AG04449 (cell line): ENCODE data around the gene WDR86.

Experiments
- CTCF ChIA-PET: fragments of 350-600 bp; formaldehyde crosslinking; extraction: SDS; loops from one replicate; lab custom pipeline; 2021; ENCODE audit warnings: antibody characterized with exemption; lab: Yijun Ruan, JAX
- POLR2A ChIA-PET: fragments of 400-600, 350-600 bp; formaldehyde crosslinking; extraction: SDS; loops from one replicate; lab custom pipeline; 2020; ENCODE audit warnings: antibody characterized with exemption, inconsistent platforms; lab: Yijun Ruan, JAX
- DNase-seq: peaks from one replicate; pipeline ENCODE4 v3.0.0-alpha.2; 2010; ENCODE audit warnings: low read depth, low spot score
- H3K4me3 ChIP-seq: 2 replicates; pipeline ENCODE4 v1.5.1; 2011; ENCODE audit warnings: low read depth, mild to moderate bottlenecking, control low read depth, low read length
- TF ChIP-seq, protein P1 (sequence below): IDR thresholded peaks from one replicate; pipeline ENCODE4 v1.5.1; 2011; ENCODE audit warnings: mild to moderate bottlenecking, moderate library complexity, low read length, control low read depth, inconsistent platforms; ENCODE audit not compliant: insufficient read depth; ENCODE audit errors: missing control alignments

Gene WDR86

GRCh38 chr7:151409667-151410404 is at the start of gene WDR86:
Gene WDR86 (minus strand): TSS chr7:151410038. CDS start chr7:151409589, 449 bp downstream.
- H3K4me3 ChIP-seq = peak within 1 kb of the TSS; percentile 29
- no peak for DNase-seq
- TF ChIP-seq, protein P1, sequence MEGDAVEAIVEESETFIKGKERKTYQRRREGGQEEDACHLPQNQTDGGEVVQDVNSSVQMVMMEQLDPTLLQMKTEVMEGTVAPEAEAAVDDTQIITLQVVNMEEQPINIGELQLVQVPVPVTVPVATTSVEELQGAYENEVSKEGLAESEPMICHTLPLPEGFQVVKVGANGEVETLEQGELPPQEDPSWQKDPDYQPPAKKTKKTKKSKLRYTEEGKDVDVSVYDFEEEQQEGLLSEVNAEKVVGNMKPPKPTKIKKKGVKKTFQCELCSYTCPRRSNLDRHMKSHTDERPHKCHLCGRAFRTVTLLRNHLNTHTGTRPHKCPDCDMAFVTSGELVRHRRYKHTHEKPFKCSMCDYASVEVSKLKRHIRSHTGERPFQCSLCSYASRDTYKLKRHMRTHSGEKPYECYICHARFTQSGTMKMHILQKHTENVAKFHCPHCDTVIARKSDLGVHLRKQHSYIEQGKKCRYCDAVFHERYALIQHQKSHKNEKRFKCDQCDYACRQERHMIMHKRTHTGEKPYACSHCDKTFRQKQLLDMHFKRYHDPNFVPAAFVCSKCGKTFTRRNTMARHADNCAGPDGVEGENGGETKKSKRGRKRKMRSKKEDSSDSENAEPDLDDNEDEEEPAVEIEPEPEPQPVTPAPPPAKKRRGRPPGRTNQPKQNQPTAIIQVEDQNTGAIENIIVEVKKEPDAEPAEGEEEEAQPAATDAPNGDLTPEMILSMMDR = no peak
- POLR2A ChIA-PET = no interaction called here
- CTCF ChIA-PET = interaction anchor here (0.9 kb wide), 1 partner anchor 58 kb away, joined by 3 read pairs; no protein-coding TSS in a partner anchor

- TF ChIP-seq, protein P1 = no peak
- no peak overlapping the region for H3K4me3 ChIP-seq
- no peak for DNase-seq
- ChIA-PET POLR2A (no interaction called here), CTCF (interaction anchor here (1.1 to 6.0 kb wide), 2 partner anchors 9 to 303 kb away, joined by 3 to 78 read pairs; no protein-coding TSS in a partner anchor)
These were observed 47.7 kb upstream of the WDR86 start for GRCh38 chr7:151457534-151457933.

GRCh38 chr7:151456782-151457181 is 46.9 kb upstream of the WDR86 start:
- CTCF ChIA-PET = interaction anchor here (1.1 to 6.0 kb wide), 2 partner anchors 8 to 303 kb away, joined by 3 to 78 read pairs; no protein-coding TSS in a partner anchor
- TF ChIP-seq, protein P1 = no peak
- DNase-seq = no peak
- POLR2A ChIA-PET = no interaction called here
- H3K4me3 ChIP-seq = no peak overlapping the region

DNA sequence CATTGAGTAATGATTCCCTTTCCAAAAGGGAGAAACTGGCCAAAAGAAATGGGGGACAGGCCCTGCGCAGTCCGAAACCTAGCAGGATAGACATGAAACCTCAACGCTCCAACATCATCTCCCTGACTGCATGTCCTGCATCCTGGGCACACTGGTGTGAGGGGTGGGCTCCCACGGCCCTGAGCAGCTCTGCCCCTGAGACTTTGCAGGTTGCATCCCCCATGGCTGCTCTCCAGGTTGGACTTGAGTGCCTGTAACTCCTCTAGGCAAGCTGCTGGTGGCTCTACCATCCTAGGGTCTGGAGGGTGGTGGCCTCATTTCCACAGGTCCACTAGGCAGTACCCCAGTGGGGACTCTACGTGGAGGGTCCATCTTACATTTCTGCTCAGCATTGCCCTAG is 46.4 kb upstream of the WDR86 start:
- DNase-seq = no peak
- TF ChIP-seq, protein P1 = no peak
- no peak overlapping the region for H3K4me3 ChIP-seq
- CTCF ChIA-PET = interaction anchor here (6.0 kb wide), 1 partner anchor 8 kb away, joined by 78 read pairs; no protein-coding TSS in a partner anchor
- POLR2A ChIA-PET = no interaction called here

DNA sequence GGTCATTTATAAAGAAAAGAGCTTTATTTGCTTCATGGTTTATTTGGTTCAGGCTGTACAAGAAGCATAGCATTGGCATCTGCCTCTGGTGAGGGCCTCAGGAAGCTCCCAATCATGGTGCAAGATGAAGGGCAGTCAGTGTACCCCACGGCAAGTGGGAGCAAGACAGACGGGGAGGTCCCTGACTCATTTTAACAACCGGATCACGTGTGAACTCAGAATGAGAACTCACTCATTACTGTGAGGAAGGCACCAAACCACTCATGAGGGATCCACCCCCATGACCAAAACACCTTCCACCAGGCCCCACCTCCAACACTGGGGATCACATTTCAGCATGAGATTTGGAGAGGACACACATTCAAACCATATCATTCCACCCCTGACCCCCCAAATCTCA is 45.9 kb upstream of the WDR86 start:
- POLR2A ChIA-PET = no interaction called here
- DNase-seq = no peak
- TF ChIP-seq, protein P1 = no peak
- H3K4me3 ChIP-seq = no peak overlapping the region
- CTCF ChIA-PET = interaction anchor here (6.0 kb wide), 1 partner anchor 7 kb away, joined by 78 read pairs; no protein-coding TSS in a partner anchor

GRCh38 chr7:151454932-151455530 is 45.2 kb upstream of the WDR86 start:
- DNase-seq = no peak
- CTCF ChIA-PET = interaction anchor here (14.9 kb wide), 1 partner anchor 84 kb away, joined by 270 read pairs; no protein-coding TSS in a partner anchor
- TF ChIP-seq, protein P1 = no peak
- H3K4me3 ChIP-seq = no peak overlapping the region
- POLR2A ChIA-PET = no interaction called here
